Endothelial cell of umbilical vein (primary cell): ENCODE results near the gene POLR2C. TPM values are rescaled to one million over a fixed set of nuclear protein-coding genes. Genes with fewer than 3 reads are reported as not detected.
A peak's percentile ranks its signal among the peaks of the same experiment; 100 is the strongest.

ENCODE experiments used
- BruUV-seq: library from RNA; stranded (reverse); fragments of 400-500 nt; replicated peaks from 2 replicates; lab custom pipeline; 2021; lab: Mats Ljungman, UMichigan
- CTCF ChIA-PET: fragments of 300-600, 350-600 bp; sonication (Branson Sonifier 250); formaldehyde crosslinking; loops from one replicate; lab custom pipeline; 2021; ENCODE audit warnings: antibody characterized with exemption, inconsistent platforms; lab: Charles Lee
- POLR2A ChIA-PET: fragments of 300-600, 350-600 bp; sonication (Branson Sonifier 250); formaldehyde crosslinking; loops from one replicate; lab custom pipeline; 2021; ENCODE audit warnings: antibody characterized with exemption, inconsistent platforms; lab: Charles Lee
- DNase-seq: peaks from one replicate; pipeline ENCODE4 v3.0.0-alpha.2; 2011; ENCODE audit warnings: low read depth, low spot score
- FAIRE-seq: peaks from 2 replicates; lab custom pipeline; 2011; peaks lifted over from hg19 to GRCh38; lab: Jason Lieb, UNC
- H2AFZ ChIP-seq: 2 replicates; pipeline ENCODE4 v1.6.0; 2012; ENCODE audit warnings: low read depth, low read length, control low read depth, inconsistent platforms
- H3K27ac ChIP-seq: 2 replicates; pipeline ENCODE4 v1.5.1; 2011; ENCODE audit warnings: low read depth, mild to moderate bottlenecking, control low read depth, low read length, moderate library complexity; ENCODE audit not compliant: insufficient read depth
- H3K27me3 ChIP-seq, 2 experiments: 2 replicates each; pipeline versions ENCODE4 v1.6.0 to v1.6.1; 2011; ENCODE audit warnings: low read length in 2 of 2, mixed read lengths in 1 of 2; ENCODE audit not compliant: control insufficient read depth in 2 of 2, insufficient read depth in 2 of 2
- H3K36me3 ChIP-seq, 2 experiments: 2 replicates in 1 of 2; 3 replicates in 1 of 2; pipeline ENCODE4 v1.5.1; 2011; ENCODE audit warnings: low read length in 2 of 2, mild to moderate bottlenecking in 1 of 2, moderate library complexity in 1 of 2; ENCODE audit not compliant: control insufficient read depth in 2 of 2, insufficient read depth in 2 of 2; ENCODE audit errors: extremely low read depth in 1 of 2
- H3K4me1 ChIP-seq: 3 replicates; pipeline ENCODE4 v1.5.1; 2011; ENCODE audit warnings: mild to moderate bottlenecking, low read length; ENCODE audit not compliant: control insufficient read depth, insufficient read depth; ENCODE audit errors: extremely low read depth
- H3K4me2 ChIP-seq: 2 replicates; pipeline ENCODE4 v1.6.1; 2011; ENCODE audit warnings: low read length, control low read depth, mixed read lengths; ENCODE audit not compliant: insufficient read depth
- H3K4me3 ChIP-seq, 3 experiments: fragments of 200-600 bp in 1 of 3; sonication (generic), shearing (Covaris generic) in 1 of 3; replicated peaks in 1 of 3; 2 replicates each; pipeline ENCODE4 v1.5.1; 2011 to 2016; ENCODE audit warnings: control low read depth in 3 of 3, low read length in 3 of 3, mild to moderate bottlenecking in 2 of 3, inconsistent platforms in 1 of 3, low read depth in 1 of 3, moderate library complexity in 1 of 3; ENCODE audit not compliant: insufficient read depth in 1 of 3
- H3K79me2 ChIP-seq: 2 replicates; pipeline ENCODE4 v1.6.0; 2012; ENCODE audit warnings: low read length, inconsistent platforms; ENCODE audit not compliant: control insufficient read depth, insufficient read depth
- H3K9ac ChIP-seq: replicated peaks from 2 replicates; pipeline ENCODE3; 2011; ENCODE audit warnings: low read length, control low read depth; ENCODE audit not compliant: insufficient read depth; ENCODE audit errors: extremely low read depth
- H3K9me1 ChIP-seq: replicated peaks from 3 replicates; pipeline ENCODE4 v1.6.0; 2011; ENCODE audit warnings: mild to moderate bottlenecking, low read length; ENCODE audit not compliant: control insufficient read depth, insufficient read depth; ENCODE audit errors: extremely low read depth
- H3K9me3 ChIP-seq: replicated peaks from 2 replicates; pipeline ENCODE4 v1.5.1; 2012; ENCODE audit warnings: low read length, inconsistent platforms; ENCODE audit not compliant: control insufficient read depth, insufficient read depth
- H4K20me1 ChIP-seq: replicated peaks from 2 replicates; pipeline ENCODE3; 2011; ENCODE audit warnings: mild to moderate bottlenecking, low read length; ENCODE audit not compliant: control insufficient read depth, insufficient read depth; ENCODE audit errors: extremely low read depth
- GATA2 ChIP-seq: IDR thresholded peaks from 2 replicates; pipeline ENCODE4 v1.7.0; 2011; ENCODE audit warnings: low read depth, mild to moderate bottlenecking, moderate library complexity, mixed read lengths, low read length; ENCODE audit not compliant: insufficient read length, insufficient read depth
- POLR2A ChIP-seq: IDR thresholded peaks from 2 replicates; pipeline ENCODE4 v1.6.1; 2012; ENCODE audit warnings: low read depth, mild to moderate bottlenecking, control low read depth, low read length
- dilution Hi-C: fragments of 300-500 bp; cut with MboI; formaldehyde crosslinking; loops from one replicate; pipeline ENCODE4 v1.15.0; 2019; ENCODE audit warnings: low sequenced_read_pairs; ENCODE audit not compliant: extremely low pct_ligation_motif_present
- intact Hi-C: fragments of 100-400 bp; cut with micrococcal nuclease; formaldehyde crosslinking; loops from one replicate; pipeline ENCODE4 v1.10.0; 2022
- polyA plus RNA-seq, 4 experiments: library from polyadenylated mRNA; depleted of rRNA in 3 of 4; stranded (reverse) in 3 of 4; unstranded in 1 of 4; fragments of >200 nt; gene quantifications; 2 replicates each; pipeline versions ENCODE4 v1.2.1 to v1.2.3, GENCODE V29; 2011 to 2012; ENCODE audit warnings: missing spikeins in 1 of 4
- total RNA-seq: library from RNA; stranded (reverse); gene quantifications from 2 replicates; pipeline ENCODE4 v1.2.3, GENCODE V29; 2021
- TF ChIP-seq, protein P1 (sequence below), 2 donors: IDR thresholded peaks; 1 replicate in 1 of 2; 2 replicates in 1 of 2; pipeline ENCODE4 v1.5.1; 2011; ENCODE audit warnings: low read length in 2 of 2, mild to moderate bottlenecking in 2 of 2, moderate library complexity in 2 of 2, control low read depth in 1 of 2, inconsistent platforms in 1 of 2, low read depth in 1 of 2; ENCODE audit not compliant: insufficient read depth in 1 of 2; ENCODE audit errors: extremely low read depth in 1 of 2
- TF ChIP-seq, protein P2 (sequence below): IDR thresholded peaks from 2 replicates; pipeline ENCODE4 v1.6.1; 2011; ENCODE audit not compliant: insufficient read depth, insufficient read length

Gene POLR2C
- total and polyA plus RNA-seq, 2 donors (not counting 3 experiments of a cell fraction or from before 2014, with no cell fraction given), result 65.2 to 129 TPM

DNA sequence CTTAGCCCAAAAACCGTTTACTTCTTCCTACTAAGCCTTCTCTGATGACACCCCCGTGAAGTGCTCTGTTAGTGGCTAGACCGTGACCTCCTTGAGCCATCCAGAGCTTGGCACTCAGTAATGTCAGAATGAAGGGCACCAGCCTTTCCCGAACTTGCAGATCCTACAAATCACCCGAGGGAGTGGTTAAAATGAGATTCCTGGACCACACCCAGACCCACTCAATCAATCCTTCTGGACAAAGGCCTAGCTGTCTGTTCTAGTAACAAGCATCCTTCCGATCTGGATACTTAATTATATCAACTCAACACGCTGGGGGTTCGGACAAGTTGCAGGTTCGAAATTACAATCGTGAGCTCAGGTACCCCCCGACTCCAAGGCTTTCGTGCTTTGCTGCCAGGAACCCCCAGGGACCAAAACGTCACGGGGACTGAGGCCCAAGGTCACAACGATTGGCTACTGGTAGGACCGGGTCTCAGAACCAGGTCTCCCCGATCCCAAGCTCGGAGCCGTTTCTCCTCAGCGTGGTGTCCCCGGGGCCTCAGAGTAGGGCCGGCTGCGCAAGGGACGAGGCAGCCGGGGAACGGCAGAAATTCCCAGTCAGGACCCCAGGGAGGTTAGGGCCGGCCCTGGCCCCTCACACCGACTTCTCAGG lies 15.8 kb upstream of the POLR2C start:
- peak overlapping the region; percentile 58 for H2AFZ ChIP-seq
- no peaks in the 10 kb centered on the region for H3K9me1 ChIP-seq
- H3K4me3 ChIP-seq, result peak overlapping the region; percentile 43 to 93 (median 78)
- intact Hi-C loops, result loop anchor here (1.0 kb wide), 2 partner anchors 16 to 146 kb away; partner anchors contain the start of gene POLR2C
- peaks cover 60% of the 10 kb centered on the region for H3K79me2 ChIP-seq
- no peaks in the 10 kb centered on the region for H3K27me3 ChIP-seq
- TF ChIP-seq GATA2 (no peak), POLR2A (no peak)
- TF ChIP-seq, protein P1, sequence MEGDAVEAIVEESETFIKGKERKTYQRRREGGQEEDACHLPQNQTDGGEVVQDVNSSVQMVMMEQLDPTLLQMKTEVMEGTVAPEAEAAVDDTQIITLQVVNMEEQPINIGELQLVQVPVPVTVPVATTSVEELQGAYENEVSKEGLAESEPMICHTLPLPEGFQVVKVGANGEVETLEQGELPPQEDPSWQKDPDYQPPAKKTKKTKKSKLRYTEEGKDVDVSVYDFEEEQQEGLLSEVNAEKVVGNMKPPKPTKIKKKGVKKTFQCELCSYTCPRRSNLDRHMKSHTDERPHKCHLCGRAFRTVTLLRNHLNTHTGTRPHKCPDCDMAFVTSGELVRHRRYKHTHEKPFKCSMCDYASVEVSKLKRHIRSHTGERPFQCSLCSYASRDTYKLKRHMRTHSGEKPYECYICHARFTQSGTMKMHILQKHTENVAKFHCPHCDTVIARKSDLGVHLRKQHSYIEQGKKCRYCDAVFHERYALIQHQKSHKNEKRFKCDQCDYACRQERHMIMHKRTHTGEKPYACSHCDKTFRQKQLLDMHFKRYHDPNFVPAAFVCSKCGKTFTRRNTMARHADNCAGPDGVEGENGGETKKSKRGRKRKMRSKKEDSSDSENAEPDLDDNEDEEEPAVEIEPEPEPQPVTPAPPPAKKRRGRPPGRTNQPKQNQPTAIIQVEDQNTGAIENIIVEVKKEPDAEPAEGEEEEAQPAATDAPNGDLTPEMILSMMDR (IDR thresholded peaks at IDR 0.05; ENCODE audit: extremely low read depth in 1 of 2, insufficient read depth in 1 of 2, low read depth in 1 of 2, low read length in 2 of 2), result no peak
- TF ChIP-seq, protein P2, sequence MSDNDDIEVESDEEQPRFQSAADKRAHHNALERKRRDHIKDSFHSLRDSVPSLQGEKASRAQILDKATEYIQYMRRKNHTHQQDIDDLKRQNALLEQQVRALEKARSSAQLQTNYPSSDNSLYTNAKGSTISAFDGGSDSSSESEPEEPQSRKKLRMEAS, result no peak
- no peaks in the 10 kb centered on the region for H3K36me3 ChIP-seq
- DNase-seq, result peak; percentile 43
- dilution Hi-C loops, result no loop called here
- BruUV-seq, result TSS peak; percentile 60
- H3K4me1 ChIP-seq, result peaks cover 12% of the 10 kb centered on the region
- peak overlapping the region; percentile 94 for H3K9ac ChIP-seq
- H3K4me2 ChIP-seq, result peak overlapping the region; percentile 83
- no peaks in the 10 kb centered on the region for H3K9me3 ChIP-seq
- peak; percentile 47 for FAIRE-seq
- peak overlapping the region; percentile 56 for H3K27ac ChIP-seq
- POLR2A ChIA-PET, result interaction anchor here (0.8 to 1.0 kb wide), 2 partner anchors 16 to 38 kb away, joined by 3 to 4 read pairs; partner anchors contain the start of gene POLR2C
- CTCF ChIA-PET, result interaction anchor here (0.7 to 1.7 kb wide), 13 partner anchors 10 to 147 kb away, joined by 3 to 29 read pairs (median 4); partner anchors contain the start of gene POLR2C
- no peaks in the 10 kb centered on the region for H4K20me1 ChIP-seq
